ENCODE results near the gene ANKRD42.

DNA sequence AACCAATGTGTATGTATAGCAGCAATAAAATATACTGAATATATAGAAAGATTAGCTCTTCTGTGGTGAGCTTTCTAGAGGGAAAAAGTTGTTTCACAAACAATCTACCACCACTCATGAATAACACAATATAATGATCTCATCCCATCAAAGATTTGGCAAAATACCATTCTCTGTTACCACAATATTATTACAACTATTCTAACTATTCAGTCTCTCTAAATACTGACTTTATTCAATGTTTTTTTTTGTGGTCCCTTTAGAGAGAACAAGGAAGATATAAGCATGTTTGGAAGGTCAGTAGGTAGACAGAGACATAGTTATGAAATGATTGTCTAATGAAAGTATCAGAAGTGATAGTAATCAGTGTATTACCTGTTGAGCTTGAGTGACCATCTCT, 84.8 kb downstream of the ANKRD42 start:
- TF ChIP-seq, protein P1, sequence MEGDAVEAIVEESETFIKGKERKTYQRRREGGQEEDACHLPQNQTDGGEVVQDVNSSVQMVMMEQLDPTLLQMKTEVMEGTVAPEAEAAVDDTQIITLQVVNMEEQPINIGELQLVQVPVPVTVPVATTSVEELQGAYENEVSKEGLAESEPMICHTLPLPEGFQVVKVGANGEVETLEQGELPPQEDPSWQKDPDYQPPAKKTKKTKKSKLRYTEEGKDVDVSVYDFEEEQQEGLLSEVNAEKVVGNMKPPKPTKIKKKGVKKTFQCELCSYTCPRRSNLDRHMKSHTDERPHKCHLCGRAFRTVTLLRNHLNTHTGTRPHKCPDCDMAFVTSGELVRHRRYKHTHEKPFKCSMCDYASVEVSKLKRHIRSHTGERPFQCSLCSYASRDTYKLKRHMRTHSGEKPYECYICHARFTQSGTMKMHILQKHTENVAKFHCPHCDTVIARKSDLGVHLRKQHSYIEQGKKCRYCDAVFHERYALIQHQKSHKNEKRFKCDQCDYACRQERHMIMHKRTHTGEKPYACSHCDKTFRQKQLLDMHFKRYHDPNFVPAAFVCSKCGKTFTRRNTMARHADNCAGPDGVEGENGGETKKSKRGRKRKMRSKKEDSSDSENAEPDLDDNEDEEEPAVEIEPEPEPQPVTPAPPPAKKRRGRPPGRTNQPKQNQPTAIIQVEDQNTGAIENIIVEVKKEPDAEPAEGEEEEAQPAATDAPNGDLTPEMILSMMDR (conservative IDR thresholded peaks at IDR 0.05): no peak
- no peak for TF ChIP-seq ZFX (IDR thresholded peaks at IDR 0.05)
